H9 (cell line): ENCODE data around the gene NUP62CL. TPM values are rescaled to one million over a fixed set of nuclear protein-coding genes. Genes with fewer than 3 reads are reported as not detected.

ENCODE experiments used
- DNase-seq: peaks from one replicate; pipeline ENCODE4 v3.0.0-alpha.2; 2017
- H2AFZ ChIP-seq: one replicate; pipeline ENCODE4 v1.6.1; 2013; ENCODE audit warnings: mild to moderate bottlenecking, low read length, control low read depth, moderate library complexity
- H2AK5ac ChIP-seq: 2 replicates; pipeline ENCODE4 v1.6.1; 2013; ENCODE audit warnings: low read length, control low read depth, mixed read lengths; ENCODE audit not compliant: insufficient read length
- H2BK120ac ChIP-seq: one replicate; pipeline ENCODE4 v1.6.1; 2013; ENCODE audit warnings: low read depth, mild to moderate bottlenecking, low read length, control low read depth, inconsistent platforms; ENCODE audit not compliant: poor library complexity, severe bottlenecking
- H2BK12ac ChIP-seq: 2 replicates; pipeline ENCODE4 v1.6.1; 2013; ENCODE audit warnings: low read length, control low read depth, mixed read lengths, low read depth; ENCODE audit not compliant: insufficient read length
- H2BK15ac ChIP-seq: 2 replicates; pipeline ENCODE4 v1.6.1; 2013; ENCODE audit warnings: low read depth, low read length, control low read depth
- H2BK20ac ChIP-seq: one replicate; pipeline ENCODE4 v1.6.1; 2013; ENCODE audit warnings: low read depth, mild to moderate bottlenecking, low read length, control low read depth, inconsistent platforms; ENCODE audit not compliant: poor library complexity, severe bottlenecking
- H2BK5ac ChIP-seq: 2 replicates; pipeline ENCODE4 v1.6.1; 2013; ENCODE audit warnings: low read length, control low read depth, mixed read lengths; ENCODE audit not compliant: insufficient read length
- H3K14ac ChIP-seq: 2 replicates; pipeline ENCODE4 v1.6.1; 2013; ENCODE audit warnings: low read length, control low read depth; ENCODE audit not compliant: insufficient read depth
- H3K18ac ChIP-seq: 2 replicates; pipeline ENCODE4 v1.6.1; 2013; ENCODE audit warnings: low read depth, mild to moderate bottlenecking, mixed read lengths, low read length, control low read depth; ENCODE audit not compliant: insufficient read length
- H3K23ac ChIP-seq: 2 replicates; pipeline ENCODE4 v1.6.1; 2013; ENCODE audit warnings: low read length, control low read depth, mixed read lengths, low read depth; ENCODE audit not compliant: insufficient read length
- H3K23me2 ChIP-seq: 2 replicates; pipeline ENCODE4 v1.6.1; 2013; ENCODE audit warnings: low read depth, mild to moderate bottlenecking, mixed read lengths, low read length, control low read depth; ENCODE audit not compliant: insufficient read length, poor library complexity, severe bottlenecking
- H3K27ac ChIP-seq: 2 replicates; pipeline ENCODE4 v1.5.1; 2013; ENCODE audit warnings: low read length, control low read depth, mixed read lengths, low read depth; ENCODE audit not compliant: insufficient read length
- H3K27me3 ChIP-seq: 2 replicates; pipeline ENCODE4 v1.6.1; 2013; ENCODE audit warnings: low read length, control low read depth, inconsistent platforms; ENCODE audit not compliant: insufficient read depth
- H3K4ac ChIP-seq: 2 replicates; pipeline ENCODE4 v1.6.1; 2013; ENCODE audit warnings: low read depth, mild to moderate bottlenecking, control low read depth, inconsistent platforms, low read length, moderate library complexity
- H3K4me1 ChIP-seq: 2 replicates; pipeline ENCODE4 v1.6.1; 2013; ENCODE audit warnings: low read length, control low read depth, inconsistent platforms; ENCODE audit not compliant: insufficient read depth
- H3K4me2 ChIP-seq: 2 replicates; pipeline ENCODE4 v1.6.1; 2013; ENCODE audit warnings: low read length, control low read depth, mixed read lengths; ENCODE audit not compliant: insufficient read length, insufficient read depth
- H3K56ac ChIP-seq: 2 replicates; pipeline ENCODE4 v1.6.1; 2013; ENCODE audit warnings: low read depth, mild to moderate bottlenecking, mixed read lengths, low read length, control low read depth; ENCODE audit not compliant: insufficient read length
- H3K79me1 ChIP-seq: 2 replicates; pipeline ENCODE4 v1.6.1; 2013; ENCODE audit warnings: low read depth, mild to moderate bottlenecking, moderate library complexity, low read length, control low read depth, inconsistent platforms; ENCODE audit not compliant: insufficient read depth, poor library complexity, severe bottlenecking
- H3K79me2 ChIP-seq: 2 replicates; pipeline ENCODE4 v1.6.1; 2013; ENCODE audit warnings: low read length, control low read depth, inconsistent platforms; ENCODE audit not compliant: insufficient read depth
- H3K9ac ChIP-seq: 2 replicates; pipeline ENCODE4 v1.6.1; 2013; ENCODE audit warnings: low read length, control low read depth, mixed read lengths; ENCODE audit not compliant: insufficient read length; ENCODE audit errors: extremely low read depth
- H3K9me3 ChIP-seq: one replicate; pipeline ENCODE4 v1.6.1; 2013; ENCODE audit warnings: low read depth, low read length, inconsistent platforms; ENCODE audit not compliant: control insufficient read depth
- H3T11ph ChIP-seq: one replicate; pipeline ENCODE4 v1.6.1; 2013; ENCODE audit warnings: mild to moderate bottlenecking, low read length, control low read depth, inconsistent platforms
- H4K20me1 ChIP-seq: one replicate; pipeline ENCODE4 v1.6.1; 2013; ENCODE audit not compliant: control insufficient read depth, insufficient read length, insufficient read depth
- H4K5ac ChIP-seq: 2 replicates; pipeline ENCODE4 v1.6.1; 2013; ENCODE audit warnings: low read depth, mild to moderate bottlenecking, mixed read lengths, low read length, control low read depth; ENCODE audit not compliant: insufficient read length
- H4K8ac ChIP-seq: replicated peaks from 2 replicates; pipeline ENCODE4 v1.6.1; 2013; ENCODE audit warnings: low read length, control low read depth, mixed read lengths, low read depth; ENCODE audit not compliant: insufficient read length
- H4K91ac ChIP-seq: 2 replicates; pipeline ENCODE4 v1.6.1; 2013; ENCODE audit warnings: low read depth, mild to moderate bottlenecking, moderate library complexity, mixed read lengths, low read length, control low read depth; ENCODE audit not compliant: insufficient read length
- H3K27ac Mint-ChIP-seq, 3 experiments: 2 replicates in 2 of 3; 3 replicates in 1 of 3; pipeline ENCODE4 v1.8.0; 2020 to 2021; ENCODE audit warnings: mixed read lengths in 3 of 3, mild to moderate bottlenecking in 1 of 3, moderate library complexity in 1 of 3
- H3K27me3 Mint-ChIP-seq: 2 replicates; pipeline ENCODE4 v1.8.0; 2021; ENCODE audit warnings: low read depth, mild to moderate bottlenecking, moderate library complexity, mixed read lengths
- H3K36me3 Mint-ChIP-seq, 3 experiments: 2 replicates in 2 of 3; 3 replicates in 1 of 3; pipeline ENCODE4 v1.8.0; 2020 to 2021; ENCODE audit warnings: low read depth in 3 of 3, mixed read lengths in 3 of 3; ENCODE audit not compliant: insufficient read depth in 1 of 3
- H3K4me1 Mint-ChIP-seq, 2 experiments: 2 replicates each; pipeline ENCODE4 v1.8.0; 2020; ENCODE audit warnings: mixed read lengths in 2 of 2
- H3K4me3 Mint-ChIP-seq, 2 experiments: 2 replicates in 1 of 2; 3 replicates in 1 of 2; pipeline ENCODE4 v1.8.0; 2020 to 2021; ENCODE audit warnings: mild to moderate bottlenecking in 2 of 2, mixed read lengths in 2 of 2, moderate library complexity in 1 of 2
- H3K9me3 Mint-ChIP-seq, 2 experiments: 2 replicates in 1 of 2; 3 replicates in 1 of 2; pipeline ENCODE4 v1.8.0; 2020; ENCODE audit warnings: mild to moderate bottlenecking in 2 of 2, mixed read lengths in 2 of 2, moderate library complexity in 1 of 2
- WGBS: extraction: QIAGEN DNeasy Blood & Tissue Kit; methylation state at CpG from one replicate; pipeline ENCODE4 v1.1.7; 2013; ENCODE audit warnings: missing lambda C conversion rate, low lambda C conversion rate, mixed read lengths; ENCODE audit not compliant: insufficient read length; ENCODE audit errors: extremely low coverage; 5-methylcytosine and 5-hydroxymethylcytosine counted together
- total RNA-seq: library from RNA; stranded (reverse); gene quantifications from 2 replicates; pipeline ENCODE4 v1.2.1, GENCODE V29; 2021
- TF ChIP-seq, protein P1 (sequence below): fragments of 200-600 bp; sonication (generic); conservative IDR thresholded peaks from 3 replicates; pipeline ENCODE4 v1.8.0; 2021; ENCODE audit warnings: antibody characterized with exemption, mild to moderate bottlenecking

Gene NUP62CL
- total RNA-seq, 1 experiment from 2014 or later: 3.9 TPM

DNA sequence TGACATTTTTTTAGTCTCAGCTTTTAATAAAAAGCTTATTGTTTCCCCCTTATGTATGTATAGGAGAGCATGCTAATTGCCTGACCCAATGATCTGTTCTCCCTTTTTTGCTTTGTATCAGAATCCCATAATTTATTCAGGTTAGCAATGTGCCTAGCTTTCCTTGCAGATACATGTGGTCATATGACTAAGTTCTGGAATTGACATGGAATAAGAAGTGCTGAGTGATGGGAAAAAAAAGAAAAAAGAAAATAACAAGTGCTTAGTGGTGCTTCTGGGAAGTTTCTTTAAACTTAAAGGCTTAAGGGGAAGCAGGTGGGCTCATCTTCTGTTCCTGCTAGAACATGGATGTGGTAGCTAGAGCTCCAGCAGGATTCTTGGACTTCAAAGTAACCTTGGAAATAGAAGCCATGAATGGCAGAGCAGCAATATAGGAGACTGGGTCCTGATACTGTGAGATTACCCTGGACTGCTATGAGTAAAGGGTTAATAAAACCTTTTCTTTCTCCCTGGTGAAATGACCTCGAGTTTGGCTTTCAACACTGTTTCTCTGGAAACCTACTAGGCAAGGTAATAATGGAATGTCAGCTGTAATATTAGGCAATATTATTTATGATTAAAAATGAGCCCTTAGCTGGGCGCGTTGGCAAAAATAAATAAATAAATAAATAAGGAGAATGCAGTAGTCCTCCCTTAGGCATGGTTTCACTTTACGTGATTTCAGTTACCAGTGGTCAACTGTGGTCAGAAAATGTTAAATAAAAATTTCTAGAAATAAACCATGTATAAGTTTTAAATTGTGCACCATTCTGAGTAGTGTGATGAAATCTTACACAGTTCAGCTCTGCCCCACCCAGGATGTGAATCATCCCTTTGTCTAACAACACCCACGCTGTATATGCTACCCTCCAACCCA is 70.9 kb downstream of the NUP62CL start:
- Mint-ChIP-seq H3K27me3 (no peaks in the 10 kb centered on the region), H3K9me3 (peaks cover 0 to 49% of the 10 kb centered on the region in 2 experiments; a peak in 2 of 5 replicates), H3K4me3 (no peak overlapping the region), H3K4me1 (no peaks in the 10 kb centered on the region), H3K27ac (no peak overlapping the region), H3K36me3 (peaks cover 0 to 11% (median 7%) of the 10 kb centered on the region in 3 experiments; a peak in 5 of 7 replicates)
- H2BK20ac ChIP-seq: no peak overlapping the region
- no peaks in the 10 kb centered on the region for H3K9me3 ChIP-seq
- H3K18ac ChIP-seq: no peak overlapping the region
- H2AFZ ChIP-seq: no peak overlapping the region
- no peak overlapping the region for H3K23ac ChIP-seq
- no peaks in the 10 kb centered on the region for H4K20me1 ChIP-seq
- H3K4ac ChIP-seq: no peak overlapping the region
- H4K5ac ChIP-seq: no peak overlapping the region
- H3K79me2 ChIP-seq: no peaks in the 10 kb centered on the region
- no peak overlapping the region for H2BK15ac ChIP-seq
- H3K27me3 ChIP-seq: no peaks in the 10 kb centered on the region
- TF ChIP-seq, protein P1, sequence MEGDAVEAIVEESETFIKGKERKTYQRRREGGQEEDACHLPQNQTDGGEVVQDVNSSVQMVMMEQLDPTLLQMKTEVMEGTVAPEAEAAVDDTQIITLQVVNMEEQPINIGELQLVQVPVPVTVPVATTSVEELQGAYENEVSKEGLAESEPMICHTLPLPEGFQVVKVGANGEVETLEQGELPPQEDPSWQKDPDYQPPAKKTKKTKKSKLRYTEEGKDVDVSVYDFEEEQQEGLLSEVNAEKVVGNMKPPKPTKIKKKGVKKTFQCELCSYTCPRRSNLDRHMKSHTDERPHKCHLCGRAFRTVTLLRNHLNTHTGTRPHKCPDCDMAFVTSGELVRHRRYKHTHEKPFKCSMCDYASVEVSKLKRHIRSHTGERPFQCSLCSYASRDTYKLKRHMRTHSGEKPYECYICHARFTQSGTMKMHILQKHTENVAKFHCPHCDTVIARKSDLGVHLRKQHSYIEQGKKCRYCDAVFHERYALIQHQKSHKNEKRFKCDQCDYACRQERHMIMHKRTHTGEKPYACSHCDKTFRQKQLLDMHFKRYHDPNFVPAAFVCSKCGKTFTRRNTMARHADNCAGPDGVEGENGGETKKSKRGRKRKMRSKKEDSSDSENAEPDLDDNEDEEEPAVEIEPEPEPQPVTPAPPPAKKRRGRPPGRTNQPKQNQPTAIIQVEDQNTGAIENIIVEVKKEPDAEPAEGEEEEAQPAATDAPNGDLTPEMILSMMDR: no peak
- H3K23me2 ChIP-seq: no peaks in the 10 kb centered on the region
- no peak overlapping the region for H3T11ph ChIP-seq
- no peak overlapping the region for H4K91ac ChIP-seq
- H2BK12ac ChIP-seq: no peak overlapping the region
- WGBS: no CpG with 5 or more reads among the region's 5 CpGs
- H3K4me2 ChIP-seq: no peak overlapping the region
- H2BK5ac ChIP-seq: no peak overlapping the region
- H2AK5ac ChIP-seq: no peak overlapping the region
- H3K9ac ChIP-seq: no peak overlapping the region
- H4K8ac ChIP-seq: no peak overlapping the region
- DNase-seq: no peak
- no peak overlapping the region for H3K27ac ChIP-seq
- no peaks in the 10 kb centered on the region for H3K4me1 ChIP-seq
- no peak overlapping the region for H3K56ac ChIP-seq
- H3K14ac ChIP-seq: no peak overlapping the region
- H3K79me1 ChIP-seq: no peaks in the 10 kb centered on the region
- no peak overlapping the region for H2BK120ac ChIP-seq
